ENCODE measurements around the gene ATP8A1. TPM values are rescaled to one million over a fixed set of nuclear protein-coding genes. Genes with fewer than 3 reads are reported as not detected.

Gene ATP8A1
- total and polyA plus RNA-seq, 2 of the 4 experiments (the other 2 are of a cell fraction) = 0.12 to 0.36 TPM

DNA sequence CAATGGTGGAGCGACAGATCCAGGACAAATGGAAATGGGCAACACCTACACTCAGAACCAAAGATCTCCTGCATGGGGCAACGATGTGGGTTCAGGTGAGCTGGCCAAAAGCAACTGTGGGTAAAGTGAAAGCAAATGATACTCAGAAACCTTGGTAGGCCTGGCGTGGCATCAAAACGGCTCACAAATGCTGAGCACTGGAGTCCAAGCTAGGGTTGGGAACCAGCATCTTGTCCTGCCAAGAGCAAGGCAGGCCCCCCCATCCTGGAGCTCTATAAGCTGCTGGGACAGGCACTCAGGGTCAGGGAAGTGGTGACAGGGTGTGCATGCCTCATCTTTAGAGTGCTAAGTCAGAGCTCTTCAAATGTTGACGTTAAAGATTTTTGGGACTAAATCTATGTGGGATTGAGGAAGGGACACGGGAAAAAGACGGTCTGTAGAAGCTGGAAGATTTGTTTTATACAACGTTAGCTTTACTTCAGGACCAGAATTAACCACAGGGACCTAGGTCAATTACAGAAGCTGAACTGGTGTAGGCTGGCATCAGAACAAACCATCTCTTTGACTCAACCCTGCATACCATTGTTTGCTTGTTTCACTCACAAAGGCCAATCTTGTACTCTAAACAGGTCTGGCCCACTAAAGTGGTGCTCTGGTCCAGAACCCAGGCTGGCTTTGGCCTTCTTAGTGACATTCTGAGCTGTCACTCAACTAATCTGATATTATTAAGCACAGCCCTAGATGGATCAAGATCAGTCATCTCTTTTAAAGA, 10.7 kb downstream of the ATP8A1 start:
- POLR2A ChIA-PET (ENCODE audit: unreplicated experiment) = no interaction called here
- in situ Hi-C loops (cut with MboI; ENCODE audit: low sequenced_read_pairs) = no loop called here
- no TSS peak for BruUV-seq (replicated peaks)

More for the DNA sequence above, 10.7 kb downstream of the ATP8A1 start:
- intact Hi-C loops (cut with micrococcal nuclease) (no loop called here), dilution Hi-C loops (cut with HindIII; ENCODE audit: low sequenced_read_pairs, unreplicated experiment) (no loop called here)
- Histone ChIP-seq H4K8ac (ENCODE audit: low read depth in 2 of 2, low read length in 2 of 2) (no peak overlapping the region), H2BK15ac (ENCODE audit: low read depth, low read length) (no peak overlapping the region), H2BK20ac (ENCODE audit: low read depth, low read length) (no peak overlapping the region), H3K56ac (ENCODE audit: extremely low read depth, insufficient read depth, low read length) (no peak overlapping the region), H2BK120ac (ENCODE audit: low read depth, low read length) (no peak overlapping the region), H3K4me3 (ENCODE audit: insufficient read depth, low read depth, low read length) (no peak overlapping the region), H2BK5ac (ENCODE audit: low read depth, low read length, poor library complexity, severe bottlenecking) (no peak overlapping the region), H3K18ac (ENCODE audit: low read depth, low read length) (no peak overlapping the region), H4K20me1 (ENCODE audit: insufficient read depth, low read length) (no peaks in the 10 kb centered on the region), H3K4ac (ENCODE audit: low read depth, low read length) (no peak overlapping the region), H3K4me2 (ENCODE audit: low read depth, low read length) (no peak overlapping the region), H3K79me1 (ENCODE audit: low read depth in 1 of 2, low read length in 2 of 2) (no peaks in the 10 kb centered on the region), H3K4me1 (ENCODE audit: control insufficient read depth, insufficient read depth, low read length) (no peaks in the 10 kb centered on the region), H3K27me3 (ENCODE audit: control insufficient read depth, insufficient read depth, low read length) (no peaks in the 10 kb centered on the region), H3K36me3 (ENCODE audit: control insufficient read depth, insufficient read depth, low read length) (no peaks in the 10 kb centered on the region), H3K9ac (ENCODE audit: low read depth, low read length) (no peak overlapping the region), H2AK5ac (ENCODE audit: low read depth, low read length) (no peak overlapping the region), H3K27ac (ENCODE audit: insufficient read depth, low read length) (no peak overlapping the region), H4K91ac (ENCODE audit: insufficient read depth, low read depth, low read length) (no peak overlapping the region), H2AFZ (replicated peaks; ENCODE audit: low read length, poor library complexity) (no peak overlapping the region), H2AK9ac (replicated peaks; ENCODE audit: low read depth, low read length, poor library complexity) (no peak overlapping the region), H3K9me1 (ENCODE audit: insufficient read depth, low read length) (no peaks in the 10 kb centered on the region), H4K5ac (ENCODE audit: low read depth, low read length) (no peak overlapping the region), H3K23ac (ENCODE audit: low read depth, low read length) (no peak overlapping the region), H3K9me3 (ENCODE audit: control insufficient read depth, insufficient read depth, low read length) (no peaks in the 10 kb centered on the region), H3K14ac (replicated peaks; ENCODE audit: low read depth, low read length) (no peak overlapping the region)
- ATAC-seq (ENCODE audit: low read depth) (no peak), DNase-seq (no peak)
- CTCF ChIA-PET = interaction anchor here (0.9 to 1.8 kb wide), 2 partner anchors 10 to 577 kb away, joined by 3 to 5 read pairs; partner anchors contain the start of gene ATP8A1
- TF ChIP-seq, protein P1, sequence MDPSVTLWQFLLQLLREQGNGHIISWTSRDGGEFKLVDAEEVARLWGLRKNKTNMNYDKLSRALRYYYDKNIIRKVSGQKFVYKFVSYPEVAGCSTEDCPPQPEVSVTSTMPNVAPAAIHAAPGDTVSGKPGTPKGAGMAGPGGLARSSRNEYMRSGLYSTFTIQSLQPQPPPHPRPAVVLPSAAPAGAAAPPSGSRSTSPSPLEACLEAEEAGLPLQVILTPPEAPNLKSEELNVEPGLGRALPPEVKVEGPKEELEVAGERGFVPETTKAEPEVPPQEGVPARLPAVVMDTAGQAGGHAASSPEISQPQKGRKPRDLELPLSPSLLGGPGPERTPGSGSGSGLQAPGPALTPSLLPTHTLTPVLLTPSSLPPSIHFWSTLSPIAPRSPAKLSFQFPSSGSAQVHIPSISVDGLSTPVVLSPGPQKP (IDR thresholded peaks at IDR 0.05; ENCODE audit: borderline replicate concordance, low read depth, low read length) = no peak
- no peak for TF ChIP-seq RFX5 (IDR thresholded peaks at IDR 0.05; ENCODE audit: low read depth, low read length)
- TF ChIP-seq, protein P2, sequence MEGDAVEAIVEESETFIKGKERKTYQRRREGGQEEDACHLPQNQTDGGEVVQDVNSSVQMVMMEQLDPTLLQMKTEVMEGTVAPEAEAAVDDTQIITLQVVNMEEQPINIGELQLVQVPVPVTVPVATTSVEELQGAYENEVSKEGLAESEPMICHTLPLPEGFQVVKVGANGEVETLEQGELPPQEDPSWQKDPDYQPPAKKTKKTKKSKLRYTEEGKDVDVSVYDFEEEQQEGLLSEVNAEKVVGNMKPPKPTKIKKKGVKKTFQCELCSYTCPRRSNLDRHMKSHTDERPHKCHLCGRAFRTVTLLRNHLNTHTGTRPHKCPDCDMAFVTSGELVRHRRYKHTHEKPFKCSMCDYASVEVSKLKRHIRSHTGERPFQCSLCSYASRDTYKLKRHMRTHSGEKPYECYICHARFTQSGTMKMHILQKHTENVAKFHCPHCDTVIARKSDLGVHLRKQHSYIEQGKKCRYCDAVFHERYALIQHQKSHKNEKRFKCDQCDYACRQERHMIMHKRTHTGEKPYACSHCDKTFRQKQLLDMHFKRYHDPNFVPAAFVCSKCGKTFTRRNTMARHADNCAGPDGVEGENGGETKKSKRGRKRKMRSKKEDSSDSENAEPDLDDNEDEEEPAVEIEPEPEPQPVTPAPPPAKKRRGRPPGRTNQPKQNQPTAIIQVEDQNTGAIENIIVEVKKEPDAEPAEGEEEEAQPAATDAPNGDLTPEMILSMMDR (conservative IDR thresholded peaks at IDR 0.05; ENCODE audit: low read depth, low read length) = no peak
- TF ChIP-seq SMC3 (IDR thresholded peaks at IDR 0.05; ENCODE audit: low read depth, low read length) = no peak
- TF ChIP-seq MXI1 (IDR thresholded peaks at IDR 0.05; ENCODE audit: borderline replicate concordance, low read depth, low read length) = no peak
- TF ChIP-seq, protein P3, sequence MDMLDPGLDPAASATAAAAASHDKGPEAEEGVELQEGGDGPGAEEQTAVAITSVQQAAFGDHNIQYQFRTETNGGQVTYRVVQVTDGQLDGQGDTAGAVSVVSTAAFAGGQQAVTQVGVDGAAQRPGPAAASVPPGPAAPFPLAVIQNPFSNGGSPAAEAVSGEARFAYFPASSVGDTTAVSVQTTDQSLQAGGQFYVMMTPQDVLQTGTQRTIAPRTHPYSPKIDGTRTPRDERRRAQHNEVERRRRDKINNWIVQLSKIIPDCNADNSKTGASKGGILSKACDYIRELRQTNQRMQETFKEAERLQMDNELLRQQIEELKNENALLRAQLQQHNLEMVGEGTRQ (IDR thresholded peaks at IDR 0.05; ENCODE audit: low read depth, low read length) = no peak
- TF ChIP-seq RAD21 (IDR thresholded peaks at IDR 0.05; ENCODE audit: low read length) = no peak
- no peak for TF ChIP-seq RCOR1 (IDR thresholded peaks at IDR 0.05; ENCODE audit: insufficient replicate concordance, low read length)
- no peak for TF ChIP-seq CHD1 (IDR thresholded peaks at IDR 0.05; ENCODE audit: low read depth, low read length)
- TF ChIP-seq MAZ (IDR thresholded peaks at IDR 0.05; ENCODE audit: borderline replicate concordance, low read depth, low read length) = no peak
- TF ChIP-seq BHLHE40 (IDR thresholded peaks at IDR 0.05; ENCODE audit: low read depth, low read length) = no peak
- no peak for TF ChIP-seq POLR2A (IDR thresholded peaks at IDR 0.05; ENCODE audit: low read depth, low read length)
- no peak for TF ChIP-seq CEBPB (IDR thresholded peaks at IDR 0.05; ENCODE audit: low read depth, low read length)
- no peak for TF ChIP-seq MAFK (IDR thresholded peaks at IDR 0.05; ENCODE audit: low read depth, low read length)
- TF ChIP-seq FOS (IDR thresholded peaks at IDR 0.05; ENCODE audit: low read depth, low read length) = no peak
- no peak for TF ChIP-seq NFE2L2 (IDR thresholded peaks at IDR 0.05; ENCODE audit: low read depth, low read length)
- WGBS, 2 experiments (ENCODE audit: extremely low coverage in 2 of 2, insufficient read length in 1 of 2) = no CpG with 5 or more reads among the region's 8 CpGs

Measured in IMR-90 (cell line).